ENCODE results near the gene NFATC1. TPM values are rescaled to one million over a fixed set of nuclear protein-coding genes. Genes with fewer than 3 reads are reported as not detected.

NFATC1 gene
- polyA plus RNA-seq, 3 donors: 2.5 to 21.7 (median 8.8) TPM

DNA sequence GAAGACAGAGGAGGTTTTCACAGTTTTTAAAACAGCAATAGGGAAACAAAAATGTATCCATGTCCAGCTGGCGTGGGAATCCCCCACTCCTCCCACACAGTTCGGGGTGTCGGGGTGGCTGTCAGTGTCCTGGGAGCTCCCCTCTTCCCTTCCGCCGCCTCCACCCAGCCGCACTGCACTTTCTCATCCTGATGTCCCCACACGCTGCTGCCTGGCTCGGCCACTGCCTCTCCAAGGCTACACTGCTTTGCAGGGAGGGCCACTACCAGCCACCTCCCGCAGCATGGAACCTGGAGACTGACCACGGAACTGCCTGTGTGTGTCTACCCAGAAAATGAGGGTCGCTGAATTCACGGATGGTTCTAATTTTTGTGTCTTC lies 145.2 kb downstream of the NFATC1 start:
- WGBS, 3 donors: 75 to 76% (median 76%) methylated on average over 12 of the region's 12 CpGs
- no peak overlapping the region for H3K27ac ChIP-seq (ENCODE audit: low read depth, low read length)

DNA sequence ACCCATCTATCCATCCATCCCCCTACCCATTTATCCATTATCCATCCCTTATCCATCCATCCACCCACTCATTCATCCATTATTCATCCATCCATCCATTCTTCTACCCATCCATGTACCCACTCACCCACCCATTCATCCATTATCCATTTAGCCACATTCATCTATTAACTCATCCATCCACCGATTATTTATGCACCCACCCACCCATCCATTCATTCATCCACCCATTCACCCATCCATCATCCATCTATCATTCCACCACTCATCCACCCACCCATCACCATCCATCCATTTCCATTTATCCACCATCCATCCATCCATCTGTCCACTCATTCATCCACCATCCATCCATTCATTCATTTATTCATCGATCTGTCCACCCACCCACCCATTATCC lies 146.5 kb downstream of the NFATC1 start:
- WGBS, 3 donors: 93 to 98% (median 94%) methylated on average over 2 of the region's 2 CpGs
- H3K27ac ChIP-seq (ENCODE audit: low read depth, low read length): no peak overlapping the region

DNA sequence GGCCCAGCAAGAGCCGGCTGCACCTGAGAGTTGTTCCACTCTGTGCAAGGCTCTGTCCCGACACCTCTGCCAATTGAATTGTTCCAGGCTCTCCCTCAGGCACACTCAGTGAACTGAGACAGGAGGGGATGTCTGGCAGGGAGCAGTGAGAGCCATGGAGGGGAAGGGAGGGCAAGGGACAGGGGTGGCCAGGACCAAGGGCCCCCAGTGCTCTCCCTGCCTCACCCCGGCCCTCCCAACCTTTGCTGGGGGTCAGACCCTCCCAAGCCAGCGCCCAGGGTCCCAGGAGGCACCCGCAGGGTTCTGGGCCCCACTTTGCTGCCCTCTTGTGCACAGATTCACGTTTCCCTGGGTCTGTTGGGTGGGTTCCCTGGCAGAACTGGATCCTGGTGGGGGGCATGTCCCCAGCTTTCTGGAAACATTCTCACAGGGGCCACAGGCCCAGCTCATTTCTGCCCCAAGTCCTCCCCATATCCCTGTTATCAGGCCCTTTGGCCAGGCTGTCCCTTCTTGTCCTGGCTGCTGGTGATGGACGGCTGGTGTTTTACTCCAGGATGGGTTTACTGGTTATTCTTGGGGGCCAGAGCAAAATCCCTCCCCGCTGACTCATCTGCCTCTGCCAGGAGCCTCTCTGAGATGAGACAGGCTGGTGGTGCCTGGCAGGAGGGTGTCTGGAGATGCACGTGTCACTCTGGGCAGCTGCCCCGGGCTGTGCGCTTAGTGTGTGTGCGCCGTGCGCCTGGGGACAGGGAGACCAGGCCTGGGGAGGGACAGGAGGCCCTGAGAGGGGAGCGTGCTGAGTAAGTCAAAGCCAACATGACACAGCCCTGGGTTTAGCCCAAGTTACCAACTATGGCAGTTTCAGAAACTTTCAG lies 147.4 kb downstream of the NFATC1 start:
- no peak overlapping the region for H3K27ac ChIP-seq (ENCODE audit: low read depth, low read length)
- WGBS, 3 donors: 75 to 89% (median 86%) methylated on average over 15 of the region's 15 CpGs

DNA sequence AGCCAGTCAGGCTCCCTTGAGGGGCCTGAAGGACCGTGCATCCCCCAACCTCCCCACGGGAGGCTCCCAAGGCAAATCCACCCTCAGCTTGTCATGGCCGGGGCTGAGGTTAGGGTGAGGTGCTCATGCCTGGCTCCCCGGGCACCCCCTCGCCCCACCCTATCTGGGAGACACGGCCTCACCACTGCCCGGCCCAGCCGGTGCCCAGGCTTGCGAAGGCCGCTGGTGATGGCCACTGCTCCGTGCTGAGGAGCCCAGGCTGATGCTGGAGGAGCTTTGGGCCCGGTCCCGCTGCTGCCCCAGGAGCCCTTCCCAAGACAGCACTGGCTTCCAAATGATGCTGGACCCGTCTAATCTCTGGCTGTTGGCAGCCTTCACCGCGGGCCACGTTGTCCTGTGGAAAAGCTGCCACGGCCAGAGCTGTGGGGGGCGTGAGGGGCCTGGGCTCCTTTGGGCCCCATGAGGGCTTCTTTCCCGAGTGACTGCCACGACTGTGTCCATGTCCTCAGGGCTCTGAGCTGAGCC lies 148.2 kb downstream of the NFATC1 start:
- H3K27ac ChIP-seq (ENCODE audit: low read depth, low read length): no peak overlapping the region
- WGBS, 3 donors: 73 to 79% (median 74%) methylated on average over 21 of the region's 21 CpGs

DNA sequence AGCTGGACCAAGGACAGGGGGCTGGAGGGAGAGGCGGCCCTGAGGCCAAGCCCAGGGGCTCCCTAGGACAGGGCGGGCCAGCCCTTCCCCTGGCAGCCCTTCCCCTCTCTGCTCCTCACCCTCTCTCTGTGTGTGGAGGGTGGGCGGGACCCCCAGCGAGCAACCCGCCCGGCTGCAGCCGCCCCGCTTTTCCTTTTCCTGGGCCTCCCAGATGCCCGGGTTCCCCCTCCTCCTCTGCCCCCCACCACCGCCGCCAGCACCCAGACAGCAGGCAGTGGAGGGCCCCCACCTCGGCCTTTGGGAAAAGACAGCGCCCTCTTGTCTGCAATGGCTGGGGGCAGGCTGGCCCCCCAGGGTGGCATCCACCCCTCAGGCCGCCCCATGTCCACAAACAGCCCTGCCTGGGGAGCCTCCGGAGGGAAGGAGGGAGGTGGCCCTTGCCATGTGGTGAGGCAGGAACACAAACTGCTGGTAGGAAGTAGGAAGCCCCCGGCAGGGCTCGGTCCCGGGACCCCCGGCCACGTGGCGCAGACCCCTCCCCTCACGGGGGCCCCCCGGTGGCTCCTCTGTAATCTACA lies 148.7 kb downstream of the NFATC1 start:
- 33 to 43% (median 41%) methylated on average over 18 to 23 of the region's 23 CpGs for WGBS, 3 donors
- H3K27ac ChIP-seq (ENCODE audit: low read depth, low read length): no peak overlapping the region

DNA sequence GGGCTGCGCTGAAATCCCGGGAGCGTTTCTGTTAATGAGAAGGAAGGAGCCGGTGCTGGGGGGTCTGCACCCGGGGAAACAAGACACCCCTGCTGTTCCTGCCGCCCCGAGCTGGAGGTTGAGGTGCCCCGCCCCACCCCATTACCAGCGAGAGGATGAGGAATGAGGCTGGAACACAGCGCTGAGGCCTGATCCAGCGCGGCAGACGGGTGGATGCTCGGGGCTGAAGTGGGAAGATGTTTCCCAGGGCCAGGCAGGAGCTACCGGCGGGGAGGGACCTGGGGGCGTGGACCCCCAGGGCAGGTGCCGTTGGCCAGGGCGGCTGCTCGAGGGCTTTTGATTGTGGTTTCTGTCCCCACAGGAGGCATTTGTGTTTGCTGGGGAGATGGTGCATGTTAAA lies 149.5 kb downstream of the NFATC1 start:
- no peak overlapping the region for H3K27ac ChIP-seq (ENCODE audit: low read depth, low read length)
- 59 to 85% (median 82%) methylated on average over 18 to 20 of the region's 20 CpGs for WGBS, 3 donors

DNA sequence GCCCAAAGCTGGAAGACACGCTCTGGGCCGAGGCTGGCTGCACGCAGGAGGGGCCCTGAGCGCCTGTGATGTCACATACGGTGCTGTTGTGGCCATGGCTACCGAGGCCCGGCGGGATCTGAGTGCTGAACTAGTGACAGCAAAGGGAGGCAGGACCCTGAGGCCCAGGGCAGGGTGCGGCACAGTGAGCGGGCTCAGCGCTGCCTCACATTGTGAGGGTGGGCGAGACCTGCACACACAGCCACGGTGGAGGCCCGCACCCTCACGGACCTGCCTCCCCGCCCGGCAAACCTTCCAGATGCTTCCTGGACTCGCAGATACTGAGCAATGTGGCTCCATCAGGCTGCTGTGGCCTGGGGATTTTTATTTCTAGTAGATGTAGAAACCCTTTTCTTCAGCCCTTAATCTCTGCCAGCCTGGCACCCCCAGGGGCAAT lies 150.0 kb downstream of the NFATC1 start:
- no peak overlapping the region for H3K27ac ChIP-seq (ENCODE audit: low read depth, low read length)
- WGBS, 3 donors: 60 to 69% (median 62%) methylated on average over 18 of the region's 18 CpGs

DNA sequence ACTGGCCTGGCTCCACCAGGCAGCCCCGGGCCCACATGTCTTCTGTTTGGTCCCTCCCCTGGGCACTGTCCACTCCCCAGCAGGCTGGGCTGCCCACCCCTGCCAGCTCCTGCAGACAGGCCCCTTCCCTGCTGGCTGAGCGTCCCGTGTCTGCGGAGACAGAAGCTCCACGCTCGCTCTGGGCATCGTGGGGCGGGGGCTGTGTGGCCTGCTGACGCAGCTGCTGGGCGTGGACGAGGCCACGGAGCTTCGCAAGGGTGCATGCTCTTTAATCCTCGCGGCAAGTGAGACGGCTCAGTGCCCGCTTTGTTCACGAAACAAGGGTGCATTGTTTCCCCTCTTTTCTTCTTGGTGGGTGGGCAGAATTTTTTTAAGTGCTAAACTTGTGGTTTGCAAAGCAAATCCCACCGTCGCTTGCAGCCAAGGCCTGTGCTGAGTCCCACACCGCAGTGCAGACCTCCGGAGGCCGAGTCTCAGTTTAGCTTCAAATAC lies 151.1 kb downstream of the NFATC1 start:
- H3K27ac ChIP-seq (ENCODE audit: low read depth, low read length): no peak overlapping the region
- WGBS, 3 donors: 55 to 85% (median 84%) methylated on average over 23 of the region's 23 CpGs

DNA sequence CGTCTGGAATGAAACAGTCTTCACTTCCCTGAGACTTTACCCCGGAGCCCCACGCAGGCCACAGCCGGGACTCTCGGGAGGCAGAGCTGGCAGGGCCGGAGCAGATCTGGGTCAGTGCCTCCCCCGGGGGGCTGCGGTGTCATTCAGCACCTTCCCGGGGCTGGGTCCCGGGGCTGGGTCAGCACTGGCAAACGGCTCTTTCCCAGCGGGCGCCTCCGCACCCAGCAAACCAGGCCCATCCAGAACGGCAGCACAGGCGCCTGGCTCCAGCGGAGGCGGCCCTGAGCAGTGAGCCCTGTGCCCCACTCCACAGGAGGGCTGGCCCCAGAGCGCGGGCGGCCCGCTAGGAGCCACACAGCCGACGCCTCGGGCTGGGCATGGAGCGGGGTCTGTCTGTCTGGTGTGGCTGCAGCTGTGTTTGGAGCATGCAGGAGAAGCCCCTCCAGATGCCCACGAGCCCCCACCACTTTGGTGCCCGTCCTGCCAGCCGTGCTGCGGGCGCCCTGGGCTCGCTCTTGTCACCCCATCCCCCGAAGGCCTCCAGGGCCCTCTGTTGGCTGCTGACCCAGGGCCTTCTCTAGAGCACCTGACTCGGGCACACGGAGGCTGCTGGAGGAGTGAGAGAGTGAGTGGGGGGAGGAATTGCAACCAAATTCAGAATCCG lies 151.8 kb downstream of the NFATC1 start:
- no peak overlapping the region for H3K27ac ChIP-seq (ENCODE audit: low read depth, low read length)
- WGBS, 3 donors: 72 to 83% (median 79%) methylated on average over 34 to 36 of the region's 36 CpGs

DNA sequence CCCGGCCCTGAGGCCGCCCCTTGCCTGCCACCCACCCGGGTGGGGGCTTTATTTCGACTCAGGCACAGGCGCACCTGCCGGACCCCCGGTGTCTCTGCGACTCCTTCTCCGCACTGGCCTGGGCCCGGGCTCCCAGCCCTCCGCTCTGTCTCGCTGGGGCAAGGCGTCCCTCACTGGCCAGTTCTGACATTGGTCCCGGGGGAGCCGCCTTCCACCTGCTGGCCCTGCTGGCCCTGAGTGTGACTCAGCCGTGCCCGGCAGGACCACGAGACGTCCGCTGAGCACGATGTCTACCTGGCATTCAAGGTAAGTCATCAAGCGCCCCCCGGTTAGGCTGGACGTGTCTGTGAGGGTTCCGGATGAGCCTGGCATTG lies 152.3 kb downstream of the NFATC1 start:
- 89 to 94% (median 93%) methylated on average over 24 to 25 of the region's 25 CpGs for WGBS, 3 donors
- no peak overlapping the region for H3K27ac ChIP-seq (ENCODE audit: low read depth, low read length)

DNA sequence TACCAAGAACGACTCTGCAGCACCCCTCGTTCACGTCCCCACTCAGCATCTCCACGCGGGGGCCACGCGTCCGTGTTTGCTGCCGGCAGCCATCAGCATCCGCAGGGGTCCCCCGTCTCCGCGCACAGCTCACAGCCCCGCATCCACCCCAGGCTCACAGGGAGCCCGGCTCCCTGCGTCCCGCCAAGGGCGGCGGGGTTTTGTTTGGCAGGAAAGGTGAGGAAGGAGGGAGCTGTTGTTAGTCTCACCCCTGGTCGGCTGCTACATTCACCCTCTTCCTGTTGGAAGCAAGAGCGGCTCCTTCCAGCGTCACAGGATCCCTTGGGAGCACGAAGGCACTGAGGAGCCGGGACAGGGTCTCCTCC lies 152.9 kb downstream of the NFATC1 start:
- 84 to 91% (median 89%) methylated on average over 24 of the region's 24 CpGs for WGBS, 3 donors
- no peak overlapping the region for H3K27ac ChIP-seq (ENCODE audit: low read depth, low read length)

DNA sequence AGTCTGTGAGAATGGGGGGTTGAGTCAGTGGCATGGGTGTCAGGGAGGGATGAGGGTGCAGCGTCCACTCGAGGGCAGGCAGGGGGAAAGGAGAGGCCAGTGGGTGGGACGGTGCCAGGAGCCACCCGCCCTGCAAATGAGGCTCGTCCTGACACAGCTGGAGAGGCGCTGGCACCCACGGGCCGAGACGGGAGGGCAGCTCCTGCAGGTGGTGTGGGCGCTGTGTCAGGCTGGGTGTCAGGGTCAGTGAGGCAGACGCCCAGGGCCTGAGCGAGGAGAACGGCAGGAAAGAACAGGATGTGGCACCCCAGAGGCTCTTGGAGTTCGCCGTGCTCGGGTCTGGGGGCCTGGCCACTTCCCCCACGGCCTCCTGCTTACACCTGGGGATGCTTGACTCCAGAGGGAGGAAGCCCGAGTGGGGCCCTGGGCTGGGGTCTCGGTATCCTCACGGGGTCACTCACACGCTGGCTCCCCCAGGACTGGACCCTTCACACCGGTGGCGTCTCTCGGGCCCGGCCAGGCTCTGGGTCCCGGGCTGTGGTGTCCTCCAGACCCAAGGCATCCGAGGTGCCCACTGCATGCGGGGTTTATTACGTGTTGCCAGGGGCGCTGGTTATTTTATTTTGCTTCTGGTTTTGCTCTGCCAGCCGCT lies 153.4 kb downstream of the NFATC1 start:
- WGBS, 3 donors: 80 to 83% (median 82%) methylated on average over 28 to 31 of the region's 31 CpGs
- H3K27ac ChIP-seq (ENCODE audit: low read depth, low read length): no peak overlapping the region

DNA sequence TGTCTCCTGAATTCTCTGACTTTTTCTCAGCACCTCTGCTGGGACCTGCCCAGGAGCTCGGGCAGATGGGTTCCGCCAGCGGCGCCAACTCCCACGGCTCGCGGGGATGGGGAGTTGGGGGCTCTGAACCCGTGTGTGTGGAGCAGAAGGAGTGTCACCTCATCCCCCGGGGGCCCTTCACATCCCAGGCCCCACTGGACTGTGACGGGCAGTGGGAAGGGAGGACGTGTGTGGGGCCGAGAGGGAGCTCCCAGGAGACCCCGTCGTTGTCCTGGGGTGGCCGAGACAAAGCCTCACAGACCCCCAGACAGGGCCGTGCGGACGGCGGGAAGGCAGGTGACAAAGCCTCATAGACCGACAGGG lies 153.9 kb downstream of the NFATC1 start:
- no peak overlapping the region for H3K27ac ChIP-seq (ENCODE audit: low read depth, low read length)
- 81 to 91% (median 87%) methylated on average over 15 to 20 of the region's 20 CpGs for whole genome bisulfite sequencing, 3 donors

DNA sequence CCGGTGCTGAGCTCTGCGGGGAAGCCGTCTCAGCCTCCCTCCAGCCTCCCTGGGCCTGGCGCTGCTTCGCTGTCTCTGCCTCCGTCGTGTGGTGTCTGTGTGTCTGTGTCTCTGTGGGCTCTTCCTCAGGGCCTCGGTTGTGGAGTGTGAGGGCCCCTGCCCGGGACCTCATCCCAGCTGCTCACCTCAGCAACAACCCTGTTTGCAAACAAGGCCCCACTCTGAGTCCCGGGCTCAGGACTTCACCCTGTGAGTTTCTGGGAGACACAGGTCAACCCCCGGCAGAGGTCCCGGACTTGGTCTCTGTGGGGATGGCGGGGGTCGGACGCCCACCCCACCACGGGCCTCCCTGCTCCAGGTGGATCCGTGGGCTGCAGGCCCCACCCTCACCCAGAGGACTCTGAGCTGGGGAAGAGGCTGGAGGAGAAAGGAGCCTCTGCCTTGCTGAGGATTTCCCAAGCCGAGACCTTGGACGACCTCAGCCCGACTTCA lies 156.5 kb downstream of the NFATC1 start:
- 67 to 87% (median 84%) methylated on average over 17 to 20 of the region's 20 CpGs for WGBS, 3 donors
- no peak overlapping the region for H3K27ac ChIP-seq (ENCODE audit: low read depth, low read length)

DNA sequence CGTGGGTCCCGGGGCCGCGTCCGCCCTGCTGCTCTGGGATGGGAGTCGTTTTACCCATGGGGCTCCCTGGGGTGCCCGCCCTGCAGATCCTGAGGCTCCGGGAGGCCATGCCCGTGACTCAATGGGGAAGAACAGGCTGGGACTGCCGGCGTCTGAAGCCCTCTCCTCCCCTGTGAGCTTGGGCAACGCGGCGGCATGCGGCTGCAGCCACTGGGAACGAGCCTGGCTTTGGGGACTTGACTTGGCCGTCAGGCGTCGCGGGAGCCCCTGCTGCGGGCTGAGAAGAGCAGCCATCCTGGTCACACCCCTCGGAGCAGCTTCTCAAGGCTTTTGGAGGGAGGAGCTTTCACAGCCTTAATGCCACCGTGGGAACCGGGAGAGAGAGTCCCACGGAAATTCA lies 157.0 kb downstream of the NFATC1 start:
- no peak overlapping the region for H3K27ac ChIP-seq (ENCODE audit: low read depth, low read length)
- WGBS, 3 donors: 67 to 84% (median 82%) methylated on average over 25 of the region's 25 CpGs

DNA sequence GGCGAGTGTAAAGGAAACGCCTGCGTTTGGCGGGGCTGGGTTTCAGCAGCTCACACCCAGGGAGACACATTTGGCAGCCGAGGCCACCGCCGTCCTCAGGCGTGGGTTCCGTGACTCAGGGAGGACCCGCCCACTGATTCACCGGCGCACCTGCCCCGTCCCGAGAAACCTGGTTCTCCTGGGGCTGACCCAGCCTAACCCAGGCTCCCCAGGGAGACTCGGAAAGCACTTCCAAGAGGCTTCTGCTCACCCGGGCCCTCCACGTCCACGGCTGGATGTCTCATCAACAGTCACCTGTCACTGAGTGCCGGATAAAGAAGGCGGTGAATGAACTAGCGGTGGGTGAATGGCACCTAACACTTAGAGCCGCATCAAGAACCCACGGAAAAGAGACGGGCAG lies 157.4 kb downstream of the NFATC1 start:
- WGBS, 3 donors: 88 to 89% (median 88%) methylated on average over 24 of the region's 24 CpGs
- no peak overlapping the region for H3K27ac ChIP-seq (ENCODE audit: low read depth, low read length)

DNA sequence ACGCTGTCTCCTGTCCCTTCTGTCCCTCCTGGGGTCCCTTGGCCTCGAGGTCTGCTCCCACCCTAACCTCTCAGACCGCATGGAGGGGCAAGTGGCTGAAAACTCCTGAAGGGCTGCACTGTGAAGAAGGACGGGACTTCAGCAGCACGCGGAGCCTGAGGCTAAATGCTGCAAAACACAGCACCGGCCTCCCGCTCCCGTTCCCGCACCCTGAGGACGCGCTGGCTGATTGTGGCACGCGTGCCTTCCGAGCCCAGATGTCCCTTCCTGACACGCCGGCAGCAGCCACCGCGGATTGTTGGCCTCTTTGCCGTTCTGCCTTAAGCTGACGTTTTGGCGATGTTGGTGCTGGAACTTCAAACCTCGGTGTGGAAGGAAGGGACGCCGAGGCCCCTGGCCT lies 158.0 kb downstream of the NFATC1 start:
- no peak overlapping the region for H3K27ac ChIP-seq (ENCODE audit: low read depth, low read length)
- WGBS, 3 donors: 86 to 93% (median 91%) methylated on average over 24 to 25 of the region's 25 CpGs

DNA sequence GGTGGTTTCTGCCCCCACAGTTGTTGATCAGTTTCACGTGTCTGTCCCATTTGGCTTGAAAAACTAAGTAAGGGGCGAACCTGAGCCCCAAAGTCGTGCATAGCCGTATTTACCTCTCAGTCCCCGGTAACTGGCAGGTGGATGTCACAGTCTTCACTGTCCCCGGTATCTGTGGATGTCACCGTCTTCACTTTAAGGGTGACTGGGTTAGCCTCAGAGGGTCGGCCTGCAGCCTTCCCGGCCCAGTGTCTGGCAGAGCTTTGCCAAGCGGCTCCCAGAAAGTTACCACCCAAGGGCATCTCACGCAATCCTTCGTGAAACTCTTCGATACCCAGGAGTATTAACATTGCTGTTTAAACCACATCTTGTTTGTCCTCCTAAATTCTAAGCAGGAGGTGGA lies 158.6 kb downstream of the NFATC1 start:
- H3K27ac ChIP-seq (ENCODE audit: low read depth, low read length): no peak overlapping the region
- 85 to 94% (median 93%) methylated on average over 13 of the region's 13 CpGs for WGBS, 3 donors
